Measurements from ENCODE around the gene CYLD. TPM values are rescaled to one million over a fixed set of nuclear protein-coding genes. Genes with fewer than 3 reads are reported as not detected.

The CYLD gene
- total and polyA plus RNA-seq, 10 of the 15 experiments (the other 5 are each of a cell fraction or from before 2014, with no cell fraction given): 19.2 to 106 (median 46.1) TPM

- Histone ChIP-seq H3K4me3 (no peak overlapping the region), H4K20me1 (ENCODE audit: control insufficient read depth, insufficient read depth) (no peaks in the 10 kb centered on the region), H3K9ac (ENCODE audit: control insufficient read depth, insufficient read depth, low read length) (no peak overlapping the region), H3K9me3 (replicated peaks; ENCODE audit: control insufficient read depth, insufficient read depth, low read length) (no peaks in the 10 kb centered on the region), H3K36me3 (ENCODE audit: control insufficient read depth in 2 of 2, insufficient read depth in 2 of 2, low read length in 1 of 2) (no peaks in the 10 kb centered on the region), H3K27ac (ENCODE audit: control insufficient read depth, insufficient read depth) (no peak overlapping the region), H3K4me1 (ENCODE audit: control insufficient read depth, insufficient read depth, low read length) (no peaks in the 10 kb centered on the region), H3K27me3 (replicated peaks in 1 of 2; ENCODE audit: control insufficient read depth in 2 of 2, insufficient read depth in 2 of 2, low read length in 1 of 2) (peaks cover 0 to 2% of the 10 kb centered on the region in 2 experiments; a peak in 1 of 4 replicates), H3K4me2 (ENCODE audit: control insufficient read depth, insufficient read depth) (no peak overlapping the region), H3K79me2 (ENCODE audit: control insufficient read depth, insufficient read depth, low read length) (no peaks in the 10 kb centered on the region), H2AFZ (ENCODE audit: control insufficient read depth, low read depth, low read length) (no peak overlapping the region)
- in situ Hi-C loops (cut with MboI) (no loop called here), intact Hi-C loops (cut with micrococcal nuclease; ENCODE audit: unreplicated experiment) (no loop called here)
- ChIA-PET POLR2A (no interaction called here), RAD21 (ENCODE audit: unreplicated experiment) (interaction anchor here (1.9 kb wide), 1 partner anchor 12 kb away, joined by 4 read pairs; no protein-coding TSS in a partner anchor), SMC1A (ENCODE audit: uncharacterized antibody, unreplicated experiment) (interaction anchor here (0.7 kb wide), 1 partner anchor 797 kb away, joined by 3 read pairs; no protein-coding TSS in a partner anchor), CTCF (no interaction called here)
- ATAC-seq: no peak
- DNase-seq (ENCODE audit: low read depth, low spot score): no peak
- 33% methylated on average over 8 of the region's 8 CpGs for WGBS (ENCODE audit: insufficient coverage, insufficient replicate concordance, low lambda C conversion rate, missing lambda C conversion rate)
- no TSS peak for BruUV-seq (replicated peaks)
- no peak for FAIRE-seq
- TF ChIP-seq ZZZ3 (IDR thresholded peaks at IDR 0.05; ENCODE audit: control insufficient read depth, insufficient read length, low read depth): no peak
- TF ChIP-seq CUX1 (IDR thresholded peaks at IDR 0.05; ENCODE audit: insufficient replicate concordance, low read depth, low read length): no peak
- TF ChIP-seq ZNF207 (IDR thresholded peaks at IDR 0.05; ENCODE audit: borderline replicate concordance): no peak
- TF ChIP-seq TCF3 (IDR thresholded peaks at IDR 0.05; ENCODE audit: borderline replicate concordance, insufficient read depth, low read depth, low read length): no peak
- no peak for TF ChIP-seq CHD4 (IDR thresholded peaks at IDR 0.05)
- TF ChIP-seq SREBF1 (IDR thresholded peaks at IDR 0.05; ENCODE audit: low read length): no peak
- no peak for TF ChIP-seq NFYA (IDR thresholded peaks at IDR 0.05; ENCODE audit: borderline replicate concordance, low read depth, low read length)
- TF ChIP-seq CREB1 (IDR thresholded peaks at IDR 0.05; ENCODE audit: low read depth): no peak
- TF ChIP-seq RAD51 (IDR thresholded peaks at IDR 0.05): no peak
- no peak for TF ChIP-seq TCF12 (IDR thresholded peaks at IDR 0.05; ENCODE audit: low read depth, low read length)
- TF ChIP-seq HDAC2 (IDR thresholded peaks at IDR 0.05): no peak
- no peak for TF ChIP-seq RAD21 (IDR thresholded peaks at IDR 0.05; ENCODE audit: insufficient read depth, low read depth, low read length)
These were observed 76.5 kb downstream of the CYLD start for GRCh38 chr16:50818380-50818779.
